Renal pelvis (tissue), 4 donors: ENCODE results near the gene NR4A3. TPM values are rescaled to one million over a fixed set of nuclear protein-coding genes. Genes with fewer than 3 reads are reported as not detected.

Experiments used
- DNase-seq: peaks from one replicate; pipeline ENCODE4 v3.0.0-alpha.2; 2013
- polyA plus RNA-seq, 3 donors: library from polyadenylated mRNA; unstranded; fragments of 120-200 nt; gene quantifications; one replicate each; pipeline ENCODE4 v1.2.1, GENCODE V29; 2013; ENCODE audit not compliant: insufficient read length in 3 of 3

The NR4A3 gene
- polyA plus RNA-seq, 3 donors = 0.32 to 0.37 (median 0.36) TPM

- DNase-seq = no peak
These were observed 52.4 kb downstream of the NR4A3 start for GRCh38 chr9:99873943-99874584.

- DNase-seq = no peak
These were observed 54.5 kb downstream of the NR4A3 start for GRCh38 chr9:99876190-99876589.

GRCh38 chr9:99878651-99879050, 57.0 kb downstream of the NR4A3 start:
- no peak for DNase-seq

GRCh38 chr9:99881769-99882168, 60.1 kb downstream of the NR4A3 start:
- DNase-seq = no peak

GRCh38 chr9:99885747-99886146, 64.1 kb downstream of the NR4A3 start:
- DNase-seq = no peak

- DNase-seq = no peak
These were observed 67.4 kb downstream of the NR4A3 start for GRCh38 chr9:99889120-99889519.

GRCh38 chr9:99894826-99895225, 73.1 kb downstream of the NR4A3 start:
- DNase-seq = no peak

- no peak for DNase-seq
These were observed 73.8 kb downstream of the NR4A3 start for GRCh38 chr9:99895510-99895909.

GRCh38 chr9:99896119-99896518, 74.4 kb downstream of the NR4A3 start:
- no peak for DNase-seq

GRCh38 chr9:99903393-99903792, 81.7 kb downstream of the NR4A3 start:
- no peak for DNase-seq

GRCh38 chr9:99905833-99906402, 84.2 kb downstream of the NR4A3 start:
- DNase-seq = peak; percentile 0

GRCh38 chr9:99906403-99907207, 84.9 kb downstream of the NR4A3 start, which contains the start of gene STX17:
STX17 (plus strand) TSS chr9:99906654; CDS start chr9:99915240, 8,586 bp downstream.
- DNase-seq = peak; percentile 65

GRCh38 chr9:99907208-99907532, 85.5 kb downstream of the NR4A3 start:
- no peak for DNase-seq

GRCh38 chr9:99911600-99911999, 89.9 kb downstream of the NR4A3 start:
- no peak for DNase-seq

Other genes with a start within 250 kb of the NR4A3 start
- gene STX17, start 84.8 kb downstream of the NR4A3 start, polyA plus RNA-seq = 10 to 100 TPM; 22.9 to 37.3 (median 35.2) TPM